ENCODE data around the gene ROR1.

The ROR1 gene

GRCh38 chr1:63793741-63794240 is 20.0 kb downstream of the ROR1 start:
- no peak overlapping the region for H3K9ac ChIP-seq (ENCODE audit: low read depth, low read length)

GRCh38 chr1:63794354-63794753 is 20.5 kb downstream of the ROR1 start:
- no peak for DNase-seq
- no peaks in the 10 kb centered on the region for H3K9me3 ChIP-seq (ENCODE audit: insufficient read depth, low read length, severe bottlenecking)
- H3K4me1 ChIP-seq (ENCODE audit: insufficient read depth, low read length) = no peaks in the 10 kb centered on the region
- no peak overlapping the region for H3K4me3 ChIP-seq (ENCODE audit: low read depth in 1 of 2, low read length in 2 of 2)
- H3K36me3 ChIP-seq (ENCODE audit: insufficient read depth, low read length) = no peaks in the 10 kb centered on the region
- no peak overlapping the region for H2AFZ ChIP-seq (ENCODE audit: low read depth, low read length)
- H3K4me2 ChIP-seq (ENCODE audit: insufficient read depth, low read length) = no peak overlapping the region
- ATAC-seq (ENCODE audit: insufficient read depth, low read depth) = no peak
- no peaks in the 10 kb centered on the region for H3K27me3 ChIP-seq (ENCODE audit: insufficient read depth, low read length, poor library complexity)
- H4K20me1 ChIP-seq (ENCODE audit: insufficient read depth, low read length) = no peaks in the 10 kb centered on the region
- H3K27ac ChIP-seq (ENCODE audit: low read length) = no peak overlapping the region
- H3K9ac ChIP-seq (ENCODE audit: low read depth, low read length) = no peak overlapping the region
- H3K79me2 ChIP-seq (ENCODE audit: insufficient read depth, low read length) = no peaks in the 10 kb centered on the region
- TF ChIP-seq CTCF (IDR thresholded peaks at IDR 0.05; ENCODE audit: borderline replicate concordance, extremely low read depth, low read length, poor library complexity, severe bottlenecking) (no peak), EZH2 (IDR thresholded peaks at IDR 0.05; ENCODE audit: borderline replicate concordance, low read depth, low read length, severe bottlenecking) (no peak)

More at GRCh38 chr1:63793741-63794240, 20.0 kb downstream of the ROR1 start:
- no peak for DNase-seq
- no peaks in the 10 kb centered on the region for H3K4me1 ChIP-seq (ENCODE audit: insufficient read depth, low read length)
- H3K4me3 ChIP-seq (ENCODE audit: low read depth in 1 of 2, low read length in 2 of 2) = no peak overlapping the region
- H3K36me3 ChIP-seq (ENCODE audit: insufficient read depth, low read length) = no peaks in the 10 kb centered on the region
- no peak overlapping the region for H3K4me2 ChIP-seq (ENCODE audit: insufficient read depth, low read length)
- no peak overlapping the region for H3K27ac ChIP-seq (ENCODE audit: low read length)
- no peaks in the 10 kb centered on the region for H3K79me2 ChIP-seq (ENCODE audit: insufficient read depth, low read length)
- H2AFZ ChIP-seq (ENCODE audit: low read depth, low read length) = no peak overlapping the region
- H3K27me3 ChIP-seq (ENCODE audit: insufficient read depth, low read length, poor library complexity) = no peaks in the 10 kb centered on the region
- H3K9me3 ChIP-seq (ENCODE audit: insufficient read depth, low read length, severe bottlenecking) = no peaks in the 10 kb centered on the region
- no peaks in the 10 kb centered on the region for H4K20me1 ChIP-seq (ENCODE audit: insufficient read depth, low read length)
- ATAC-seq (ENCODE audit: insufficient read depth, low read depth) = no peak
- TF ChIP-seq EZH2 (IDR thresholded peaks at IDR 0.05; ENCODE audit: borderline replicate concordance, low read depth, low read length, severe bottlenecking) (no peak), CTCF (IDR thresholded peaks at IDR 0.05; ENCODE audit: borderline replicate concordance, extremely low read depth, low read length, poor library complexity, severe bottlenecking) (no peak)

- Histone ChIP-seq H3K27ac (ENCODE audit: low read length) (no peak overlapping the region), H3K4me3 (ENCODE audit: low read depth in 1 of 2, low read length in 2 of 2) (no peak overlapping the region), H3K4me2 (ENCODE audit: insufficient read depth, low read length) (no peak overlapping the region), H3K27me3 (ENCODE audit: insufficient read depth, low read length, poor library complexity) (no peaks in the 10 kb centered on the region), H4K20me1 (ENCODE audit: insufficient read depth, low read length) (no peaks in the 10 kb centered on the region), H3K9me3 (ENCODE audit: insufficient read depth, low read length, severe bottlenecking) (no peaks in the 10 kb centered on the region), H3K4me1 (ENCODE audit: insufficient read depth, low read length) (no peaks in the 10 kb centered on the region), H3K79me2 (ENCODE audit: insufficient read depth, low read length) (no peaks in the 10 kb centered on the region), H2AFZ (ENCODE audit: low read depth, low read length) (no peak overlapping the region), H3K36me3 (ENCODE audit: insufficient read depth, low read length) (no peaks in the 10 kb centered on the region), H3K9ac (ENCODE audit: low read depth, low read length) (no peak overlapping the region)
- DNase-seq = no peak
- no peak for TF ChIP-seq CTCF (IDR thresholded peaks at IDR 0.05; ENCODE audit: borderline replicate concordance, extremely low read depth, low read length, poor library complexity, severe bottlenecking)
- TF ChIP-seq EZH2 (IDR thresholded peaks at IDR 0.05; ENCODE audit: borderline replicate concordance, low read depth, low read length, severe bottlenecking) = no peak
- no peak for ATAC-seq (ENCODE audit: insufficient read depth, low read depth)
These were observed 21.1 kb downstream of the ROR1 start for GRCh38 chr1:63794939-63795378.

- Histone ChIP-seq H3K79me2 (ENCODE audit: insufficient read depth, low read length) (no peaks in the 10 kb centered on the region), H3K4me3 (ENCODE audit: low read depth in 1 of 2, low read length in 2 of 2) (no peak overlapping the region), H4K20me1 (ENCODE audit: insufficient read depth, low read length) (no peaks in the 10 kb centered on the region), H3K27ac (ENCODE audit: low read length) (no peak overlapping the region), H3K27me3 (ENCODE audit: insufficient read depth, low read length, poor library complexity) (no peaks in the 10 kb centered on the region), H2AFZ (ENCODE audit: low read depth, low read length) (no peak overlapping the region), H3K4me2 (ENCODE audit: insufficient read depth, low read length) (no peak overlapping the region), H3K4me1 (ENCODE audit: insufficient read depth, low read length) (no peaks in the 10 kb centered on the region), H3K36me3 (ENCODE audit: insufficient read depth, low read length) (no peaks in the 10 kb centered on the region), H3K9ac (ENCODE audit: low read depth, low read length) (no peak overlapping the region), H3K9me3 (ENCODE audit: insufficient read depth, low read length, severe bottlenecking) (no peaks in the 10 kb centered on the region)
- ATAC-seq (ENCODE audit: insufficient read depth, low read depth) = no peak
- DNase-seq = no peak
- TF ChIP-seq EZH2 (IDR thresholded peaks at IDR 0.05; ENCODE audit: borderline replicate concordance, low read depth, low read length, severe bottlenecking) (no peak), CTCF (IDR thresholded peaks at IDR 0.05; ENCODE audit: borderline replicate concordance, extremely low read depth, low read length, poor library complexity, severe bottlenecking) (no peak)
These were observed 21.6 kb downstream of the ROR1 start for GRCh38 chr1:63795455-63795854.
